SJSA1 (cell line): ENCODE measurements around the gene CETP. TPM values are rescaled to one million over a fixed set of nuclear protein-coding genes. Genes with fewer than 3 reads are reported as not detected.

Source experiments
- DNase-seq, 2 experiments: peaks; one replicate each; pipeline ENCODE4 v3.0.0-alpha.2; 2015 to 2020; ENCODE audit warnings: low spot score in 2 of 2, low read depth in 1 of 2
- H3K27ac ChIP-seq: fragments of 250-450 bp; sonication (Bioruptor Pico); 2 replicates; pipeline ENCODE4 v1.5.1; 2020; ENCODE audit warnings: mild to moderate bottlenecking, moderate library complexity
- H3K27me3 ChIP-seq: fragments of 250-450 bp; sonication (Bioruptor Pico); replicated peaks from 2 replicates; pipeline ENCODE4 v1.5.1; 2020; ENCODE audit warnings: mild to moderate bottlenecking, moderate library complexity
- H3K36me3 ChIP-seq: fragments of 250-450 bp; sonication (Bioruptor Pico); 2 replicates; pipeline ENCODE4 v1.5.1; 2020; ENCODE audit warnings: mild to moderate bottlenecking
- H3K4me1 ChIP-seq: fragments of 250-450 bp; sonication (Bioruptor Pico); replicated peaks from 2 replicates; pipeline ENCODE4 v1.6.1; 2021; ENCODE audit warnings: mild to moderate bottlenecking
- H3K4me3 ChIP-seq: fragments of 250-450 bp; sonication (Bioruptor Pico); 2 replicates; pipeline ENCODE4 v1.5.1; 2020; ENCODE audit warnings: mild to moderate bottlenecking
- H3K9me3 ChIP-seq: fragments of 250-450 bp; sonication (Bioruptor Pico); replicated peaks from 2 replicates; pipeline ENCODE4 v1.5.1; 2020; ENCODE audit warnings: mild to moderate bottlenecking
- total RNA-seq: library from RNA; depleted of rRNA; stranded (reverse); fragments of >200 nt; shearing (Covaris generic); gene quantifications from 2 replicates; pipeline ENCODE4 v1.2.3, GENCODE V29; 2014

The CETP gene
- total RNA-seq, 1 experiment from 2014 or later, result 0.08 TPM

- H3K27ac ChIP-seq, result no peak overlapping the region
- H3K27me3 ChIP-seq, result no peaks in the 10 kb centered on the region
- H3K4me1 ChIP-seq, result no peaks in the 10 kb centered on the region
- DNase-seq, result no peak
- H3K4me3 ChIP-seq, result no peak overlapping the region
- H3K9me3 ChIP-seq, result no peaks in the 10 kb centered on the region; the same call in 1 of the 2 replicates
- H3K36me3 ChIP-seq, result no peaks in the 10 kb centered on the region
These were observed 13.0 kb downstream of the CETP start for GRCh38 chr16:56974549-56975300.

- H3K27me3 ChIP-seq, result no peaks in the 10 kb centered on the region
- no peaks in the 10 kb centered on the region for H3K4me1 ChIP-seq
- DNase-seq, result no peak
- no peaks in the 10 kb centered on the region for H3K9me3 ChIP-seq
- no peak overlapping the region for H3K27ac ChIP-seq
- H3K36me3 ChIP-seq, result no peaks in the 10 kb centered on the region
- no peak overlapping the region for H3K4me3 ChIP-seq
These were observed 14.0 kb downstream of the CETP start for GRCh38 chr16:56975714-56976113.

GRCh38 chr16:56977216-56977615 is 15.5 kb downstream of the CETP start:
- no peak for DNase-seq
- no peak overlapping the region for H3K27ac ChIP-seq
- no peaks in the 10 kb centered on the region for H3K9me3 ChIP-seq
- H3K27me3 ChIP-seq, result no peaks in the 10 kb centered on the region
- H3K4me1 ChIP-seq, result no peaks in the 10 kb centered on the region
- H3K36me3 ChIP-seq, result no peaks in the 10 kb centered on the region
- no peak overlapping the region for H3K4me3 ChIP-seq

GRCh38 chr16:56977823-56978430 is 16.2 kb downstream of the CETP start:
- Histone ChIP-seq H3K9me3 (no peaks in the 10 kb centered on the region), H3K27me3 (no peaks in the 10 kb centered on the region), H3K27ac (no peak overlapping the region), H3K4me3 (no peak overlapping the region), H3K4me1 (no peaks in the 10 kb centered on the region), H3K36me3 (no peaks in the 10 kb centered on the region)
- no peak for DNase-seq

- Histone ChIP-seq H3K27me3 (no peaks in the 10 kb centered on the region), H3K9me3 (no peaks in the 10 kb centered on the region), H3K27ac (no peak overlapping the region), H3K4me3 (no peak overlapping the region), H3K36me3 (no peaks in the 10 kb centered on the region), H3K4me1 (peaks cover 2% of the 10 kb centered on the region)
- DNase-seq, result no peak
These were observed 18.4 kb downstream of the CETP start for GRCh38 chr16:56980201-56980535.

GRCh38 chr16:56980792-56981724 is 19.3 kb downstream of the CETP start:
- no peak overlapping the region for H3K4me3 ChIP-seq
- no peak for DNase-seq
- no peaks in the 10 kb centered on the region for H3K27me3 ChIP-seq
- no peaks in the 10 kb centered on the region for H3K9me3 ChIP-seq
- H3K27ac ChIP-seq, result no peak overlapping the region
- peaks cover 11% of the 10 kb centered on the region for H3K4me1 ChIP-seq
- H3K36me3 ChIP-seq, result no peaks in the 10 kb centered on the region

- no peak for DNase-seq
- Histone ChIP-seq H3K4me1 (peaks cover 11% of the 10 kb centered on the region), H3K4me3 (no peak overlapping the region), H3K36me3 (no peaks in the 10 kb centered on the region), H3K27me3 (no peaks in the 10 kb centered on the region), H3K9me3 (no peaks in the 10 kb centered on the region), H3K27ac (no peak overlapping the region)
These were observed 20.1 kb downstream of the CETP start for GRCh38 chr16:56981729-56982271.

GRCh38 chr16:56982695-56983094 is 20.9 kb downstream of the CETP start:
- H3K4me1 ChIP-seq, result peaks cover 11% of the 10 kb centered on the region
- DNase-seq, result no peak
- no peaks in the 10 kb centered on the region for H3K9me3 ChIP-seq
- H3K27ac ChIP-seq, result no peak overlapping the region
- H3K36me3 ChIP-seq, result no peaks in the 10 kb centered on the region
- no peaks in the 10 kb centered on the region for H3K27me3 ChIP-seq
- no peak overlapping the region for H3K4me3 ChIP-seq

- Histone ChIP-seq H3K9me3 (no peaks in the 10 kb centered on the region), H3K27me3 (no peaks in the 10 kb centered on the region), H3K4me1 (peaks cover 11% of the 10 kb centered on the region), H3K4me3 (no peak overlapping the region), H3K36me3 (no peaks in the 10 kb centered on the region), H3K27ac (no peak overlapping the region)
- no peak for DNase-seq
These were observed 21.5 kb downstream of the CETP start for GRCh38 chr16:56983211-56983751.

- Histone ChIP-seq H3K4me1 (peaks cover 21% of the 10 kb centered on the region), H3K27me3 (no peaks in the 10 kb centered on the region), H3K36me3 (0 out of 2 replicates have a peak, but pooled peaks cover 3% of the 10 kb centered on the region), H3K9me3 (no peaks in the 10 kb centered on the region), H3K4me3 (no peak overlapping the region), H3K27ac (no peak overlapping the region)
- DNase-seq, result no peak
These were observed 22.9 kb downstream of the CETP start for GRCh38 chr16:56984639-56985038.

- DNase-seq, result peak; percentile 73 to 86
- no peaks in the 10 kb centered on the region for H3K27me3 ChIP-seq
- H3K4me3 ChIP-seq, result no peak overlapping the region
- H3K27ac ChIP-seq, result peak overlapping the region; percentile 16
- H3K36me3 ChIP-seq, result 0 out of 2 replicates have a peak, but pooled peaks cover 4% of the 10 kb centered on the region
- no peaks in the 10 kb centered on the region for H3K9me3 ChIP-seq
- peaks cover 23% of the 10 kb centered on the region for H3K4me1 ChIP-seq
These were observed 23.7 kb downstream of the CETP start for GRCh38 chr16:56985288-56985961.

- Histone ChIP-seq H3K4me3 (no peak overlapping the region), H3K9me3 (no peaks in the 10 kb centered on the region), H3K36me3 (0 out of 2 replicates have a peak, but pooled peaks cover 8% of the 10 kb centered on the region), H3K27ac (peak overlapping the region; percentile 16; the same call in 1 of the 2 replicates), H3K27me3 (no peaks in the 10 kb centered on the region), H3K4me1 (peaks cover 28% of the 10 kb centered on the region)
- DNase-seq, result no peak
These were observed 24.2 kb downstream of the CETP start for GRCh38 chr16:56985962-56986360.

- no peak overlapping the region for H3K27ac ChIP-seq
- H3K36me3 ChIP-seq, result 0 out of 2 replicates have a peak, but pooled peaks cover 12% of the 10 kb centered on the region
- H3K4me1 ChIP-seq, result peaks cover 32% of the 10 kb centered on the region
- H3K9me3 ChIP-seq, result no peaks in the 10 kb centered on the region
- no peak for DNase-seq
- H3K4me3 ChIP-seq, result no peak overlapping the region
- H3K27me3 ChIP-seq, result no peaks in the 10 kb centered on the region
These were observed 24.6 kb downstream of the CETP start for GRCh38 chr16:56986361-56986760.
